SH-SY5Y (cell line): ENCODE results near the gene SP9.

Experiments
- GATA2 ChIP-seq: IDR thresholded peaks from 2 replicates; pipeline ENCODE4 v1.6.1; 2011; ENCODE audit warnings: mild to moderate bottlenecking, low read depth, low read length
- GATA3 ChIP-seq: IDR thresholded peaks from 2 replicates; pipeline ENCODE4 v1.6.1; 2011; ENCODE audit warnings: low read depth, mild to moderate bottlenecking, low read length, moderate library complexity

Gene SP9

DNA sequence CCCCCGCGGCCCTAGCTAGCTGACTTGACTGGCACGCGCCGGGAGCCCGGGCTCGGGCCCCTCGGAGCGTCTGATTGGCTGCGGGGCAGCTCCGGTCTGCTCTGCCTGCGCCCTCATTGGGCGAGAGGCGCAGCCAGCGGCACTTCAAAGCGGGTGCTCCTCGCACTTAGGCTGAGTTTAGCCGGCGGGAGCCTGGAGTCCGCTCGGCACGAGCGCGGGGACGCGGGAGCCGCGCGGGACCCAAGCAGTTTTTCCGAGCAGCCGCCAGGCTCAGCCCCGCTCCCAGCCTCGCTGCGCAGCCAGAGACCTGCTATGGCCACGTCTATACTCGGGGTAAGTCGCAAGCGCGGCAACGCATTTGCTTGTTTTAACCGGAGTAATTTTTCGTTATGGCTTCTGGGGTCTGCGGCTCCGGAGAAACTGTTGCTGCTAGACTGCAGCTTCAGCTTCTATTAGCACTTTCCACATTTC, at the start of gene SP9:
SP9 (plus strand) TSS at position 174 of the 471 bp plus-strand sequence; CDS start at position 313, 139 bp downstream.
- TF ChIP-seq GATA3 (no peak), GATA2 (no peak)

DNA sequence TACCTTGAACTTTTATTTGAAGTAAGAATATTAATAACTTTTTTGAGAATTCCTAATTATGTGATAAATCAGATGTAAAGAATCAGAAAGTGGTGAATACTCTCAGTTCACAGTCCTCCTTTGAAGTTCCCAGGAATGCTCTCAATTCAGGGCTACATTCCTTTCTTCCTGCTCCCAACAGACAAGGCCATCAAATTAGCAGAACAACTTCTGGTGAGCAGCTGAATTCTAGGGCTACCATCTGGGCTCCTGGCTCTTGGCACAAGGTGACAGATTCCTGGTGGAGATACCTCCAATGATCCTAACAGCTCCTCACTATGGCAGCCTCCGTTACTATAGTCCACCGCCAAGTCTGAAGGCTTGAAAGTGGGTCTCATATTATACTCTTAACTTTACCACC, 48.6 kb upstream of the SP9 start:
- no peak for TF ChIP-seq GATA3
- no peak for TF ChIP-seq GATA2

DNA sequence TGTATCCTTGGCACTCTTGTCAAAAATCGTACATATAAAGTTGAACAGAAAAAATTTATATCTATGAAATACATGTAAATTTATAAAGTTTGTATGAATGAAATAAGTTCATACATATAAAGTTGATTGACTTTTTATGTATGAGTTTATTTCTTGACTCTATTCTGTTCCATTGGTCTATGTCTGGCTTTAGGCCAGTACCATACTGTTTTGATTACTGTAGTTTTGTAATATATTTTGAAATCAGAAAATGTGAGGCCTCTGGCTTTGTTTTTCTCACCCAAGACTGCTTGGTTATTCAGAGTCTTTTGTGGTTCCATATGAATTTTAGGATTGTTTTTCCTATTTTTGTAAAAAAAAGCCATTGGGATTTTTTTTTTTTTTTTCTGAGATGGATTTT, 41.8 kb upstream of the SP9 start:
- no peak for TF ChIP-seq GATA2

DNA sequence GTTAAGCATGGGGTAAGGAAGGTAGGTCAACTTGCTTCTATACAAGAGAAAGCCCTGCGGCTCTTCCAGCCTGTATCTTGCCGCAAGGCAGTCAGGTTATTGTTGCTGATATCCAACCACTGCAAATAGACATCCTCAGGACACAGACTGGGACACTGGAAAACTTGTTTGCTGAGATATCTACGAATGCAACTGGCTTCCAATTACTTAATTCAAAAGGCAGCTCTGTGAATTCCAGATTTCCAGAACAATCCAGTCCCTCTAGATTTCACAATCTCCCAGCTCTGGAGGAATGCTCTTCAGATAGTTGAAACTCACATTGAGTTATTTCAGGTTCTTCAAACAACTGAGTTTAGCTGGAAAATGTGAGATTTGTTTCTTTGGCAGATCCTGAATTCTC, 34.6 kb upstream of the SP9 start:
- no peak for TF ChIP-seq GATA3
- TF ChIP-seq GATA2, result no peak

DNA sequence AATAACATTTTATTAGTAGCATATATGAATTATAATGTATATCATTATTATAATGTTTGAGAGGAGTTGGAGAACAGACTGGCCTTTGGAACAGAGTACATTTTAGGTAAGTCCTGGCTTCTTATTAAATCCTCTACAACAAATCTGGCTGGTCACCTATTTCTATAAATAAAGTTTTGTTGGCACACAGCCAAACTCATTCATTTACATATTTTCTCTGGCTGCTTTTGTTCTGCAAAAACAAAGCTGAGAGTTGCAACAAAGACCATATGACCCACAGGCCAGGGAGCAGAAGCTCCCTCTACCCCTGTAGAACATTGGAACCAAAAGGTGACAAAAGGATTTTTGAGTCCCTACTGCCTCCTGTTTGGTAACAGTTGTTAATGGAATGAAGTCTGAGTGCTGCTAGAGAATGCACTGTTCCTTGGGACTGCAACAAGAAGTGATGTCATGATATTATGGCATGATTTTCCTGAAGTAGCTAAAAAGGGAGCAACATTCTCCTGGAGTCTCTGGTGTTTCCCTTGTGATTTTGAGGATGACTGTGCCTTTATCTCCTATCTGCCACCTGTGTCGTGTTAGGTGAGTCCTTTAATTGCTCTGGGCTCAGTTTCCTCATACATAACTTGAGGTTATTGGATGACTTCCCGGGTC, 22.0 kb upstream of the SP9 start:
- TF ChIP-seq GATA3 (no peak), GATA2 (no peak)

DNA sequence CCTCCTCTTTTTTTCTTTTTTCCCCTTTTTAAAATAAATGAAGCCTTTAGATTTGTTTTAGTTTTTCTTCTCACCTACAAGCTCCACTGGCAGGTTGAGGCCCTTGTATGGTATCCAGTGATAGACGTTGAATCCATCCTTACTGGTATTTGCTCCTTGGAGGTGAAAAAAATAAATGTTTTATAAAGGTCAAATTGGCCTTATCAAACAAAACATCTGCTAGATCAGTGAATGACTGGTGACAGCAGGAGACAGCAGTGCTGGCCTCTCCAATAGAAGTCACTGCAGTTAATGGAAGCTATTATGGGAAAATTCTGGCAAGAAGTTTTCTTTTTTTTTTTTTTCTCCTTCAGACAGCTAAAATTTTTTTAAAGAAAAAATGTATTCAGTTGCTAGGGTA, 12.6 kb upstream of the SP9 start:
- TF ChIP-seq GATA3 (no peak), GATA2 (no peak)

DNA sequence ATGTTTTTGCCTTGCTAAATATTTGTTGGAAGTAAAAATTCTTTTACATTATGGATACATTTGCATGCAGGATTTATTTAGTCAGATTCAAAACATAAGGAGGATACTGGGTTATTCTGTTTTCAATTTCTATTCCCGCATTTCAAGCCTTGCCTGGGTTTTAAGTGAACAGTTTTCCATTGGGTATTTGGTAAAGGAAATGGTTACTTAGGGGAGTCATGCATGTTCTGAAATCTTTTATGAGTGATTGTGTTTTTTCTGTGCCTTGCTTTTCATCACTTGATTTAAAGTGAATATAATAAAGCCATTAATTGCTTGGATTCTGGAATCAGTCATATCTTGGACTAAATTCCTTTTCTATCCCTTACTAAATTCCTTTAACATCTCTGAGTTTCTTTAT, 12.0 kb upstream of the SP9 start:
- TF ChIP-seq GATA3, result no peak
- TF ChIP-seq GATA2, result no peak

DNA sequence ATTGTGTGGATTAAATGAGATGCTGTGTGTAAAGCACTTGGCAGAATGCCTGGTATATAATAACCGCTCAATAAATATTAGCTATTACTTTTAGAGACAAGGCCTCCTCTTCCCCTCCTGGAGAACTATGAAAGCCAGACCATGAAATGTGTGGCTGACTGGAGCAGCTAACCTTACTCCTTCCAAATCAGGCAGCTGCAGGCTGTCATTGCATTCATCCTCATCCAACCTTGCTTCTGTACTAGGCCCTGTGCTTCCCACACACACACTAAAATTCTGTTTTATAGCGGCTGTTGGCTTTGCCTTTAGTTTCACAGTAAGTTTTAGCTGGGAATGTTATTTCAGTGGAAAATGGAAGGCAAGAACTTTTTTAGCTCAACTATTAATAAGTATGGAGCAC, 10.2 kb upstream of the SP9 start:
- no peak for TF ChIP-seq GATA2
- TF ChIP-seq GATA3, result no peak

DNA sequence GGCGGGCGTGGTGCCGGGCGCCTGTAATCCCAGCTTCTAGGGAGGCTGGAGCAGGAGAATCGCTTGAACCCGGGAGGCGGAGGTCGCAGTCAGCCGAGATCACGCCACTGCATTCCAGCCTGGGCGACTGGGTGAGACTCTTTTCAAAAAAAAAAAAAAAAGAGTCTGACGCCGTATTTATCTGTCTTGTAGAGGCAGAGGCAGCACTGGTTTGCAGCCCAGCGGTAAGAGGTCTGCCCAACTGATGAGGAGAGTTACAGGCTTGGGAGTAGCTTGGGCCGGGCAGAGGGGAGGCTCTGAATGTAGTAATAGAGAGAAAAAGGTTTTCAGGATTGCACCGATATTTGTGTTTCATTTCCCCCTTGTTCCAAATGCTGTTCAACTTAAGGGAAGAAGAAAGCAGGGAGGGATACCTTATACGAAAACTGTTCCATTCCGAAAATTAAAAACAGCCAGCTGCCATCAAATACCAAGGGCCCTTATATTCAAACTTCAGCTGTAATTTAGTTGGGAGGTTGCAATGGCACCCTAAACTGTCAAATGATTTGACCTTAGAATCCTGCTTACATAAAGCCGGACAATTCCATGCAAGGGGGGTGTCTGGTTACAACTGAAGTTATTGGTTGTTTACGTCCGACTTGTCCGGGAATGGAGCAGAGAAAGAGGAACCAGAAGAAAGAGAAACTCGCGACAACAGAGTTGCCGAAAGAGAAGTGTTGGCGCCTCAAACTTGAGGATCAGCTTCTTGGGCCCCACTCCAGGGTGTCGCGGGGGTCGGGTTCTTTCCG, 9.2 kb upstream of the SP9 start:
- TF ChIP-seq GATA3, result no peak
- TF ChIP-seq GATA2, result no peak

DNA sequence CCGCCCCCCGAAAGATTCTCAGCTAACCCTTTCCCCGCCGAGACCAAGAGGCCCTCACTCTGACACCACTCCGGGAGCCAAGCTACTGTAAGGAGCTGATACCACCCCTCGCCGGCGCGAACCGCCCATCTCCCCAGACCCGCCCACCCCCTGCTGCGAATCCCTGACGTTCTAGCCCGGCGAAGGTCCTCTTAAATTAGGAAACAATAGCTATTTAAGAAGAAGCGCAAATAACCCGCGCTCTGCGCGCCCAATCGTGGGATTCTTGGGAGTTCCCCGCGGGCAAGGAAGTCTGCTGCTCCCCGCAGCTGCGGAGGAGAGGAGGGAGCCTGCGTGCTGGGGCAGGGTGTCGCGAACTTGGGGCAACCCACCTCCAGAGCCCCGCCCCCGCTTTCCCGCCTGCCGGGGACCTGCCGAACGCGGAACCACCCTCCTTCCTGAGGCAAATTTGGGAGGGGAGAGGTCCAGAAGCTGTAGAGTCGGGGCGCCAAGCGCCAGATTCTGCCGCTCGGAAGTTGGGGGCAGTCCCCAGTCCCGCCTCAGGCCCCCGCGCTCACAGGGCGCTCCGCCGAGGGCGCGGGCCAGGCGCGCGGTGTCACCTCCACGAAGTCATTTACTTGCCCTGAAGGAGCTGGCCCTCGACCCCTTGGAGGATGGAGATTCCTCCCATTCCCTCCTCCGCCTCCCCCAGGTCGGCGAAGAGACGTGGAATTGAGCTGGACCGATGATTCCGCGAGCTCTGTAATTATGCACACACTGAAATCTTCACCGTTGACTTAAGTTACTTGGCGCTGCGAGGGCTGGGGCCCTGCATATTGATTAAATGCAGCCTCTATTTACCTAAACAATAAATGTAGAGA, 8.4 kb upstream of the SP9 start:
- TF ChIP-seq GATA3, result no peak
- no peak for TF ChIP-seq GATA2

DNA sequence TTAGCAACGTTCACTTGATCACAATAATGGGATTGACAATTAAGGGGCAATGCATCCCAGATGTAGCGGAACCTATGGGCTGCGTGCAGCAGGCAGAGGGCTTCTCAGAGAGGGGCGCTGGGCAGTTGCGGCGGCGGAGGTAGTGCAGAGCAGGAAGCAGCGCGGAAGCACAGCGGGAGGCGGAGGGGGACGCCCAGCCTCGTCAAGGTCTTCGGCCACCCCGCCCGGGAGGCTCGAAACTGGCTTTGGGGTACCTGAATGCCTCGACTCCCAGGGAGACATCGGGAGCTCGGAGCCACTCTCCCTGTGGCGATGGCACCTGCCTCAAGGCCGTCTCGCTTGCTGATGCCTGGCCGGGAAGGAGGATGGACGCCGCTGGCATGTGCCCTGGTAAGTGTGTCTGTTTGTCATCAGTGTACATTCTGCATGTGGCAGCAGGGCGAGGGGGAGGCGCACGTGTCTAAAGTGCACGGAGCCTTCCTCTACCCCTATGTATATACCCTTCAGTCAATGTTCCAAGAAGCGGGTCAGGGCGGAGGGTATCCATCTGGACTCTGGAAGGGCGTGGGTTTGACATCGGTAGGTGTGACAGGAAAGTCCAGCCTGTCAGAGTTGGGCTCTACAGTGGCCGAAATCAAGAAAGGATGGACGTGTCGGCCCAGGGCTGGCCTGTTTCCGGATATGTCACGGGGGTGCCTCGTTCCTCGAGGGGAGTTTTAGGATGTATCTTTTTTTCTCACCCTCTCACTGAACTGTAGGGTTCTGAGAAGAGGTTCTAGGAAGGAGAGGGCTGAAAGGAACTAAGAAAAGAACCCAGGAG, 7.5 kb upstream of the SP9 start:
- TF ChIP-seq GATA2 (no peak), GATA3 (no peak)

DNA sequence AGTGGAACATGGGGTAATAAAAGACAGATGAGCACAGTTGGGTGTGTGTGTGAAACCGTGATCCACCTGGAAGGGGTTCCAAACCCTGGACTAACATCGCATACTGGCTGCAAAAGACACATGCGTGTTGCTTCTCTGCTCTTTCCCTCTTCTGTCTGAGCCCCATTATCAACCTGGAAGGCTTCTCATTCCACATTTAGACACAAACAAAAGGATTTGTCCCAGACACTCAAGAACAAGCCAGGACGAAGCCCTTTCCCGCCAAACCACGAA, 7.0 kb upstream of the SP9 start:
- TF ChIP-seq GATA2, result no peak
- TF ChIP-seq GATA3, result no peak

DNA sequence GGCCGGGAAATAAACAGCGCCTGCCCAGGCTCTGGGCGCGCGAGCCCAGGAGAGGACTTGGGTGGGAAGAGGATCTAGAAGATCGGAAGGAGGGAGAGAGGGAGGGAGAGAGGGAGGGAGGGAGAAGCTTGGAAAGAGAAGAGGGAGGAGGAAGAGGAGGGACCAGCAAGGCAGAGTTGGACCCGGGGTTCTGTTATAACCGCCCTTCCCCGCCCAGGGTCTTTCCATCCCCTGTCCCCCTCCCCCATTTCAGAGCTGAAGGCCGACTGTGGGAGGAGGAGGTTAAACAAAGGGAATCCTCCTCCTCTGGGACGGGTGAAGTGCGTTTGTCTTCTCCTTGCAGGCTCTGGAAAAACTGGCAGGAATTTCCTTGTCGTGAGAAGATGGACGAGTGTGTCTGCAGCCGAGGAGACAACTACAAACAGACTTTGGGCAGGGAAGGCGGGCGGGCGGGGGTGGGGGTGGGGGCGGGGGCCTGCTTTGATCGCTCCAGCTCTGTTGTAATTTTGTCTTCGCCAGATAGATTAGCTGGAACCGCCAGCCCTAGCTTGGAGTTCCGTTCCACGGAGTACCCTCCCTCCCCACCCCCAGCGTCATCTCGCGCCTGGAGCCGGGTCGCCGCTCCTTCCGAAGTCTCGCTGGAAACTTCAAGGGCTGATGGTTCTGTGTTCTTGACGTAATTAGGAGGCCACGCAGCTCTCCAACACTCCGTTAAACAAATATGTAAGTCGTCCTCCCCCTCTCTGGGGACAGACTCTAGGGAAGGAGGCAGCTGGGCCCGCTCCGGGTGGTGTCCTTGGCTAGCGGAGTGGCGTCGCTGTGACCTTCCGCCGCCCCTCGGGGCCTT, 6.4 kb upstream of the SP9 start:
- no peak for TF ChIP-seq GATA2
- TF ChIP-seq GATA3, result no peak
